Keratinocyte (primary cell): ENCODE measurements around the gene PLEKHN1. TPM values are rescaled to one million over a fixed set of nuclear protein-coding genes. Genes with fewer than 3 reads are reported as not detected.

Experiments
- DNase-seq: peaks from one replicate; pipeline ENCODE4 v3.0.0-alpha.2; 2011; ENCODE audit warnings: low read depth, missing footprints, low spot score
- FAIRE-seq: peaks from 2 replicates; lab custom pipeline; 2011; peaks lifted over from hg19 to GRCh38; lab: Jason Lieb, UNC
- H2AFZ ChIP-seq: 2 replicates; pipeline ENCODE4 v1.6.0; 2012; ENCODE audit warnings: low read length, control low read depth, inconsistent platforms; ENCODE audit not compliant: control insufficient read depth
- H3K27ac ChIP-seq: 2 replicates; pipeline ENCODE4 v1.5.1; 2011; ENCODE audit warnings: low read length; ENCODE audit not compliant: control insufficient read depth, insufficient read depth
- H3K27me3 ChIP-seq: 3 replicates; pipeline ENCODE4 v1.6.0; 2011; ENCODE audit warnings: low read length; ENCODE audit not compliant: control insufficient read depth, insufficient read depth; ENCODE audit errors: extremely low read depth
- H3K36me3 ChIP-seq, 2 experiments: 2 replicates in 1 of 2; 3 replicates in 1 of 2; pipeline ENCODE4 v1.5.1; 2011; ENCODE audit warnings: low read length in 2 of 2, mild to moderate bottlenecking in 1 of 2; ENCODE audit not compliant: control insufficient read depth in 2 of 2, insufficient read depth in 2 of 2; ENCODE audit errors: extremely low read depth in 1 of 2
- H3K4me1 ChIP-seq: 3 replicates; pipeline ENCODE4 v1.5.1; 2011; ENCODE audit warnings: low read length; ENCODE audit not compliant: control insufficient read depth, insufficient read depth; ENCODE audit errors: extremely low read depth
- H3K4me2 ChIP-seq: 3 replicates; pipeline ENCODE4 v1.6.0; 2011; ENCODE audit warnings: low read depth, low read length; ENCODE audit not compliant: control insufficient read depth, insufficient read depth; ENCODE audit errors: extremely low read depth
- H3K4me3 ChIP-seq, 3 experiments: fragments of 200-600 bp in 1 of 3; sonication (generic) in 1 of 3; 2 replicates in 2 of 3; 3 replicates in 1 of 3; pipeline ENCODE4 v1.5.1; 2011 to 2016; ENCODE audit warnings: low read length in 3 of 3, mild to moderate bottlenecking in 3 of 3, control low read depth in 2 of 3, inconsistent platforms in 1 of 3, low read depth in 1 of 3, mixed read lengths in 1 of 3, mixed run types in 1 of 3, moderate library complexity in 1 of 3; ENCODE audit not compliant: control insufficient read depth in 2 of 3, insufficient read depth in 2 of 3; ENCODE audit errors: extremely low read depth in 1 of 3
- H3K79me2 ChIP-seq: 2 replicates; pipeline ENCODE4 v1.6.0; 2012; ENCODE audit warnings: low read length; ENCODE audit not compliant: control insufficient read depth, insufficient read depth
- H3K9ac ChIP-seq: 3 replicates; pipeline ENCODE4 v1.6.0; 2011; ENCODE audit warnings: low read length; ENCODE audit not compliant: control insufficient read depth, insufficient read depth; ENCODE audit errors: extremely low read depth
- H3K9me1 ChIP-seq: 3 replicates; pipeline ENCODE4 v1.6.0; 2011; ENCODE audit warnings: low read length; ENCODE audit not compliant: control insufficient read depth, insufficient read depth; ENCODE audit errors: extremely low read depth
- H3K9me3 ChIP-seq: 2 replicates; pipeline ENCODE4 v1.5.1; 2012; ENCODE audit warnings: low read depth, low read length; ENCODE audit not compliant: control insufficient read depth
- H4K20me1 ChIP-seq: 3 replicates; pipeline ENCODE4 v1.6.0; 2011; ENCODE audit warnings: low read length; ENCODE audit not compliant: control insufficient read depth, insufficient read depth; ENCODE audit errors: extremely low read depth
- EZH2 ChIP-seq: IDR thresholded peaks from one replicate; pipeline ENCODE4 v1.6.1; 2012; ENCODE audit warnings: inconsistent platforms, mild to moderate bottlenecking, low read length, moderate library complexity
- dilution Hi-C: fragments of 300-500 bp; cut with MboI; formaldehyde crosslinking; loops from one replicate; pipeline ENCODE4 v1.7.0; 2020; ENCODE audit warnings: low sequenced_read_pairs; ENCODE audit not compliant: extremely low pct_ligation_motif_present
- polyA plus RNA-seq, 5 experiments: library from polyadenylated mRNA; depleted of rRNA in 3 of 5; stranded (reverse) in 3 of 5; stranded (forward) in 1 of 5; unstranded in 1 of 5; fragments of >200 nt; gene quantifications; 1 replicate in 1 of 5; 2 replicates in 3 of 5; 3 replicates in 1 of 5; pipeline versions ENCODE4 v1.2.1 to v1.2.3, GENCODE V29; 2011 to 2012; ENCODE audit warnings: missing spikeins in 2 of 5, low read depth in 1 of 5, low replicate concordance in 1 of 5
- TF ChIP-seq, protein P1 (sequence below), 3 experiments: IDR thresholded peaks in 1 of 3; conservative IDR thresholded peaks in 1 of 3; optimal IDR thresholded peaks in 1 of 3; 2 replicates in 2 of 3; 3 replicates in 1 of 3; pipeline versions ENCODE3 to v1.5.1; 2011; ENCODE audit warnings: low read length in 3 of 3, mild to moderate bottlenecking in 3 of 3, moderate library complexity in 2 of 3, control low read depth in 1 of 3, inconsistent platforms in 1 of 3; ENCODE audit not compliant: insufficient read depth in 2 of 3; ENCODE audit errors: extremely low read depth in 1 of 3

PLEKHN1 gene
- polyA plus RNA-seq, 1 donor (not counting 4 experiments of a cell fraction or from before 2014, with no cell fraction given) = 2.5 TPM

DNA sequence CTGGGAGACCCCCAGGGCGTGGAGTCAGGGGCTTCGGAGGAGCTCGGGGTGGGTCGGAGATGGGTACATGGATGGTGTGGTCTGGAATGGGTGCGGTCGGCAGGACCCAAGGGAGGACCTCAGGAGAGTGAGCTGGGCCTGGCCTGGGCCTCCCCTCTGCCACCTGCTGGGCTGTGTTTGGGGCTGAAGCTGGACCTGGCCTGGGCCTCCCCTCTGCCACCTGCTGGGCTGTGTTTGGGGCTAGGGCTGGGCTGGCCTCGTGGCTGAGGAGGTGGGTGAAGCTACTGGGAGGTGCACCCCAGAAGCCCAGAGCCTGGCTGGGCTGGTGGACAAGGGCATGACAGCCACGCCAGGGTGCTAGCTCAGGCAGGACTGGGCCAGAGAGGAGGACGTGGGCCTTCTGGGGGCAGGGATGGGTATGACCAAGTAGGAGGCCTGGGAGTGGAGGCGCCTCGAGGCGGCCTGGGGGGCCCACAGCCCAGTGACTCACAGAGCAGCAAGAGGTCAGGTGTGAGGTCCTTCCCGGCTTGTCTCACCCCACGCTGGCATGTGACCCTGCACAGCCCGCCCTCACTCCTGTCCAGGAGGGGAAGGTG, 28.1 kb upstream of the PLEKHN1 start:
- H4K20me1 ChIP-seq = no peaks in the 10 kb centered on the region
- H3K9me1 ChIP-seq = no peaks in the 10 kb centered on the region
- no peak overlapping the region for H3K9ac ChIP-seq
- DNase-seq (no peak), FAIRE-seq (no peak)
- H2AFZ ChIP-seq = no peak overlapping the region
- dilution Hi-C loops = no loop called here
- no peaks in the 10 kb centered on the region for H3K79me2 ChIP-seq
- peaks cover 79% of the 10 kb centered on the region for H3K27me3 ChIP-seq
- H3K27ac ChIP-seq = no peak overlapping the region
- TF ChIP-seq, protein P1, sequence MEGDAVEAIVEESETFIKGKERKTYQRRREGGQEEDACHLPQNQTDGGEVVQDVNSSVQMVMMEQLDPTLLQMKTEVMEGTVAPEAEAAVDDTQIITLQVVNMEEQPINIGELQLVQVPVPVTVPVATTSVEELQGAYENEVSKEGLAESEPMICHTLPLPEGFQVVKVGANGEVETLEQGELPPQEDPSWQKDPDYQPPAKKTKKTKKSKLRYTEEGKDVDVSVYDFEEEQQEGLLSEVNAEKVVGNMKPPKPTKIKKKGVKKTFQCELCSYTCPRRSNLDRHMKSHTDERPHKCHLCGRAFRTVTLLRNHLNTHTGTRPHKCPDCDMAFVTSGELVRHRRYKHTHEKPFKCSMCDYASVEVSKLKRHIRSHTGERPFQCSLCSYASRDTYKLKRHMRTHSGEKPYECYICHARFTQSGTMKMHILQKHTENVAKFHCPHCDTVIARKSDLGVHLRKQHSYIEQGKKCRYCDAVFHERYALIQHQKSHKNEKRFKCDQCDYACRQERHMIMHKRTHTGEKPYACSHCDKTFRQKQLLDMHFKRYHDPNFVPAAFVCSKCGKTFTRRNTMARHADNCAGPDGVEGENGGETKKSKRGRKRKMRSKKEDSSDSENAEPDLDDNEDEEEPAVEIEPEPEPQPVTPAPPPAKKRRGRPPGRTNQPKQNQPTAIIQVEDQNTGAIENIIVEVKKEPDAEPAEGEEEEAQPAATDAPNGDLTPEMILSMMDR (optimal IDR thresholded peaks at IDR 0.05 in 1 of 3, IDR thresholded peaks at IDR 0.05 in 1 of 3, conservative IDR thresholded peaks at IDR 0.05 in 1 of 3; ENCODE audit: extremely low read depth in 1 of 3, insufficient read depth in 2 of 3, low read length in 3 of 3) = peak; percentile 58 to 92 (median 78)
- no peak for TF ChIP-seq EZH2
- H3K4me3 ChIP-seq = no peak overlapping the region
- peaks cover 11% of the 10 kb centered on the region for H3K4me1 ChIP-seq
- H3K36me3 ChIP-seq = no peaks in the 10 kb centered on the region
- H3K4me2 ChIP-seq = no peak overlapping the region
- H3K9me3 ChIP-seq = no peaks in the 10 kb centered on the region

DNA sequence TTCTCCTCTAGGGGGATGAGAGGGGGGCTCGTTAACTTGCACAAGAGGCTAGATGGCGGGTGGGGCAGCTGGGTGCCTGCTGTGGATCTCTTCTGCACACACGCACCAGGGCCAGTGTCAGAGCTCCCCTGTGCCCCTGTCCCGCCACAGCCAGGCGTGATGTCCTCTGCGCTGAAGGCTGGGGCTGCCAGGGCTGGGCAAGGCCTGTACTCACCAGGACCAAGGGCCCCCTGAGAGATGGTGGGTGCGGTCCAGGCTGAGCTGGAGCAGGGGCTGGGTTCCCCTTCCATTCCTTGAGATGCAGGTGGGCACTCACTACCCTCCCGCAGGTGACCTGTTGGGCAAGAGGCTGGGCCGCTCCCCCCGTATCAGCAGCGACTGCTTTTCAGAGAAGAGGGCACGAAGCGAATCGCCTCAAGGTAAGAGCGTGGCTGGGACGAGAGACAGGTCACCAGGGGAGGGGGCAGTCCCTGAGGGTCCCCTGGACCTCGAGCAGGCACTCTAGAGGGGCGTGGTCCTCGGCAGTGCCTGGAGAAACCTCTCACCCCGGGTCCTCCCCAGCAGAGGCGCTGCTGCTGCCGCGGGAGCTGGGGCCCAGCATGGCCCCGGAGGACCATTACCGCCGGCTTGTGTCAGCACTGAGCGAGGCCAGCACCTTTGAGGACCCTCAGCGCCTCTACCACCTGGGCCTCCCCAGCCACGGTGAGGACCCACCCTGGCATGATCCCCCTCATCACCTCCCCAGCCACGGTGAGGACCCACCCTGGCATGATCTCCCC, 27.4 kb upstream of the PLEKHN1 start:
- Histone ChIP-seq H3K36me3 (no peaks in the 10 kb centered on the region), H3K4me2 (no peak overlapping the region), H3K27ac (no peak overlapping the region), H3K9me3 (no peaks in the 10 kb centered on the region), H3K4me3 (no peak overlapping the region), H3K27me3 (peaks cover 76% of the 10 kb centered on the region), H3K4me1 (peaks cover 11% of the 10 kb centered on the region), H2AFZ (no peak overlapping the region), H3K9me1 (no peaks in the 10 kb centered on the region), H3K79me2 (no peaks in the 10 kb centered on the region), H3K9ac (no peak overlapping the region), H4K20me1 (no peaks in the 10 kb centered on the region)
- TF ChIP-seq, protein P1 (optimal IDR thresholded peaks at IDR 0.05 in 1 of 3, IDR thresholded peaks at IDR 0.05 in 1 of 3, conservative IDR thresholded peaks at IDR 0.05 in 1 of 3; ENCODE audit: extremely low read depth in 1 of 3, insufficient read depth in 2 of 3, low read length in 3 of 3) = peak in 1 of 3 experiments; percentile 19
- TF ChIP-seq EZH2 = no peak
- FAIRE-seq = no peak
- DNase-seq = no peak
- dilution Hi-C loops = no loop called here
